Erythroblast (primary cell): ENCODE data around the gene ABCC2.

Source experiments
- GATA1 ChIP-seq: IDR thresholded peaks from 2 replicates; pipeline ENCODE4 v1.6.1; 2011; ENCODE audit warnings: low read depth, mild to moderate bottlenecking, control low read depth, low read length, moderate library complexity
- POLR2A ChIP-seq: IDR thresholded peaks from 2 replicates; pipeline ENCODE4 v1.6.1; 2011; ENCODE audit warnings: mild to moderate bottlenecking, low read length

GRCh38 chr10:99850767-99851340 is 68.4 kb downstream of the ABCC2 start:
- TF ChIP-seq POLR2A, result no peak
- no peak for TF ChIP-seq GATA1
